ENCODE data around the gene KCNH2.
A peak's percentile ranks its signal among the peaks of the same experiment; 100 is the strongest.

DNA sequence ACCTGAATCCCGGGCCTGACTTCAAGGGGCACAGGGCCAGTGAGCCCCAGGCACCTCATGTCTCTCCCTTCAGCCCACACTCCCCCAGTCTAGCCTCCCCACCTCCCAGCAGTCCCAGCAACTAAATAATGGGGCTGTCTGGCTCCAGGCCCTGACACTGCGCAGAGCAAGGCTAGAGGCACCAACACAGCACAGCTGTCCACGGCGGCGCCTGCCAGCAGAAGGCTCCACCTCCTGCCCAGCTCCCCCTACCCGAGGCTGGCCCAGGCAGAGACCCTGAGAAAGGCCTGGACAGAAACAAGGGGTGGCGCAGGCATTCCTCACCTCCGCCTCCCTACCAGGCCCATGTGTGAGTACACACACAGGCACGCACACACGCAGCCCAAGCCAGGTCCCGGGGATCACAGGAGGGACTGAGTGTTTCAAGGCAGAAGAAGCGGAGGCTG is 6.1 kb downstream of the KCNH2 start:
- TF ChIP-seq, protein P1, sequence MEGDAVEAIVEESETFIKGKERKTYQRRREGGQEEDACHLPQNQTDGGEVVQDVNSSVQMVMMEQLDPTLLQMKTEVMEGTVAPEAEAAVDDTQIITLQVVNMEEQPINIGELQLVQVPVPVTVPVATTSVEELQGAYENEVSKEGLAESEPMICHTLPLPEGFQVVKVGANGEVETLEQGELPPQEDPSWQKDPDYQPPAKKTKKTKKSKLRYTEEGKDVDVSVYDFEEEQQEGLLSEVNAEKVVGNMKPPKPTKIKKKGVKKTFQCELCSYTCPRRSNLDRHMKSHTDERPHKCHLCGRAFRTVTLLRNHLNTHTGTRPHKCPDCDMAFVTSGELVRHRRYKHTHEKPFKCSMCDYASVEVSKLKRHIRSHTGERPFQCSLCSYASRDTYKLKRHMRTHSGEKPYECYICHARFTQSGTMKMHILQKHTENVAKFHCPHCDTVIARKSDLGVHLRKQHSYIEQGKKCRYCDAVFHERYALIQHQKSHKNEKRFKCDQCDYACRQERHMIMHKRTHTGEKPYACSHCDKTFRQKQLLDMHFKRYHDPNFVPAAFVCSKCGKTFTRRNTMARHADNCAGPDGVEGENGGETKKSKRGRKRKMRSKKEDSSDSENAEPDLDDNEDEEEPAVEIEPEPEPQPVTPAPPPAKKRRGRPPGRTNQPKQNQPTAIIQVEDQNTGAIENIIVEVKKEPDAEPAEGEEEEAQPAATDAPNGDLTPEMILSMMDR (IDR thresholded peaks at IDR 0.05): no peak
- TF ChIP-seq EP300 (IDR thresholded peaks at IDR 0.05): peak; percentile 40

Data from suprapubic skin (tissue), 3 donors.